GM19351 (cell line): ENCODE results near the gene GAS1.
A peak's percentile ranks its signal among the peaks of the same experiment; 100 is the strongest.

ENCODE experiments used
- ATAC-seq: cut with Tn5 transposase; IDR thresholded peaks from one replicate; pipeline ENCODE4 v1.9.1; 2021; ENCODE audit warnings: mild to moderate bottlenecking, moderate library complexity; ENCODE audit not compliant: unreplicated experiment

The GAS1 gene

GRCh38 chr9:86947146-86948073 lies at the start of gene GAS1:
Gene GAS1, minus strand, starts transcription at chr9:86947506. Its CDS starts 727 bp downstream, at chr9:86946779.
- ATAC-seq: peak; percentile 50

- ATAC-seq: no peak
These were observed 46.9 kb upstream of the GAS1 start for GRCh38 chr9:86994231-86994630.

- no peak for ATAC-seq
These were observed 46.5 kb upstream of the GAS1 start for GRCh38 chr9:86993830-86994229.

- ATAC-seq: no peak
These were observed 43.8 kb upstream of the GAS1 start for GRCh38 chr9:86991077-86991476.

- ATAC-seq: no peak
These were observed 43.0 kb upstream of the GAS1 start for GRCh38 chr9:86990290-86990689.

- no peak for ATAC-seq
These were observed 40.6 kb upstream of the GAS1 start for GRCh38 chr9:86987900-86988299.

GRCh38 chr9:86985132-86985647 lies 37.9 kb upstream of the GAS1 start:
- no peak for ATAC-seq

- ATAC-seq: no peak
These were observed 36.4 kb upstream of the GAS1 start for GRCh38 chr9:86983620-86984259.

GRCh38 chr9:86983249-86983619 lies 35.9 kb upstream of the GAS1 start:
- no peak for ATAC-seq

GRCh38 chr9:86980802-86981201 lies 33.5 kb upstream of the GAS1 start:
- no peak for ATAC-seq

GRCh38 chr9:86979657-86980056 lies 32.4 kb upstream of the GAS1 start:
- no peak for ATAC-seq

GRCh38 chr9:86978922-86979474 lies 31.7 kb upstream of the GAS1 start:
- no peak for ATAC-seq

GRCh38 chr9:86978413-86978812 lies 31.1 kb upstream of the GAS1 start:
- no peak for ATAC-seq

- ATAC-seq: no peak
These were observed 30.0 kb upstream of the GAS1 start for GRCh38 chr9:86977205-86977835.

- no peak for ATAC-seq
These were observed 28.3 kb upstream of the GAS1 start for GRCh38 chr9:86975606-86976005.

GRCh38 chr9:86975036-86975435 lies 27.7 kb upstream of the GAS1 start:
- no peak for ATAC-seq

GRCh38 chr9:86974421-86974820 lies 27.1 kb upstream of the GAS1 start:
- no peak for ATAC-seq

- ATAC-seq: no peak
These were observed 24.4 kb upstream of the GAS1 start for GRCh38 chr9:86971742-86972141.

GRCh38 chr9:86968258-86968920 lies 21.1 kb upstream of the GAS1 start:
- no peak for ATAC-seq

GRCh38 chr9:86966852-86967511 lies 19.7 kb upstream of the GAS1 start:
- no peak for ATAC-seq
